ENCODE data around the gene MAML1. TPM values are rescaled to one million over a fixed set of nuclear protein-coding genes. Genes with fewer than 3 reads are reported as not detected.

Gene MAML1
- polyA plus RNA-seq, 1 donor from 2014 or later = 6.8 TPM

GRCh38 chr5:179780362-179780761 is 47.7 kb downstream of the MAML1 start:
- Histone ChIP-seq H3K9me3 (ENCODE audit: low read length) (no peaks in the 10 kb centered on the region), H3K9ac (ENCODE audit: low read length) (no peak overlapping the region), H3K27ac (ENCODE audit: low read length) (no peak overlapping the region), H3F3A (ENCODE audit: insufficient read depth, low read length, poor library complexity, severe bottlenecking) (no peaks in the 10 kb centered on the region), H3K4me3 (ENCODE audit: low read length) (no peak overlapping the region), H4K20me1 (ENCODE audit: insufficient read depth) (no peaks in the 10 kb centered on the region), H3K36me3 (ENCODE audit: insufficient read depth, low read length) (no peaks in the 10 kb centered on the region), H3K27me3 (ENCODE audit: insufficient read depth, low read depth, low read length) (no peaks in the 10 kb centered on the region), H3K9me2 (ENCODE audit: insufficient read depth, low read length) (no peaks in the 10 kb centered on the region), H3K79me2 (replicated peaks; ENCODE audit: insufficient read depth, low read length) (no peaks in the 10 kb centered on the region), H3K4me2 (ENCODE audit: low read length) (no peak overlapping the region), H2AFZ (ENCODE audit: low read depth, low read length) (no peak overlapping the region)
- TF ChIP-seq, protein P1, sequence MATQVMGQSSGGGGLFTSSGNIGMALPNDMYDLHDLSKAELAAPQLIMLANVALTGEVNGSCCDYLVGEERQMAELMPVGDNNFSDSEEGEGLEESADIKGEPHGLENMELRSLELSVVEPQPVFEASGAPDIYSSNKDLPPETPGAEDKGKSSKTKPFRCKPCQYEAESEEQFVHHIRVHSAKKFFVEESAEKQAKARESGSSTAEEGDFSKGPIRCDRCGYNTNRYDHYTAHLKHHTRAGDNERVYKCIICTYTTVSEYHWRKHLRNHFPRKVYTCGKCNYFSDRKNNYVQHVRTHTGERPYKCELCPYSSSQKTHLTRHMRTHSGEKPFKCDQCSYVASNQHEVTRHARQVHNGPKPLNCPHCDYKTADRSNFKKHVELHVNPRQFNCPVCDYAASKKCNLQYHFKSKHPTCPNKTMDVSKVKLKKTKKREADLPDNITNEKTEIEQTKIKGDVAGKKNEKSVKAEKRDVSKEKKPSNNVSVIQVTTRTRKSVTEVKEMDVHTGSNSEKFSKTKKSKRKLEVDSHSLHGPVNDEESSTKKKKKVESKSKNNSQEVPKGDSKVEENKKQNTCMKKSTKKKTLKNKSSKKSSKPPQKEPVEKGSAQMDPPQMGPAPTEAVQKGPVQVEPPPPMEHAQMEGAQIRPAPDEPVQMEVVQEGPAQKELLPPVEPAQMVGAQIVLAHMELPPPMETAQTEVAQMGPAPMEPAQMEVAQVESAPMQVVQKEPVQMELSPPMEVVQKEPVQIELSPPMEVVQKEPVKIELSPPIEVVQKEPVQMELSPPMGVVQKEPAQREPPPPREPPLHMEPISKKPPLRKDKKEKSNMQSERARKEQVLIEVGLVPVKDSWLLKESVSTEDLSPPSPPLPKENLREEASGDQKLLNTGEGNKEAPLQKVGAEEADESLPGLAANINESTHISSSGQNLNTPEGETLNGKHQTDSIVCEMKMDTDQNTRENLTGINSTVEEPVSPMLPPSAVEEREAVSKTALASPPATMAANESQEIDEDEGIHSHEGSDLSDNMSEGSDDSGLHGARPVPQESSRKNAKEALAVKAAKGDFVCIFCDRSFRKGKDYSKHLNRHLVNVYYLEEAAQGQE (IDR thresholded peaks at IDR 0.05; ENCODE audit: borderline replicate concordance) = no peak
- TF ChIP-seq RAD21 (conservative IDR thresholded peaks at IDR 0.05) (no peak), POLR2AphosphoS5 (IDR thresholded peaks at IDR 0.05) (no peak), EP300 (conservative IDR thresholded peaks at IDR 0.05; ENCODE audit: poor library complexity, severe bottlenecking) (no peak)

- H3K9ac ChIP-seq (ENCODE audit: low read length) = no peak overlapping the region
- no peaks in the 10 kb centered on the region for H3K9me2 ChIP-seq (ENCODE audit: insufficient read depth, low read length)
- H3K4me2 ChIP-seq (ENCODE audit: low read length) = no peak overlapping the region
- H3K27me3 ChIP-seq (ENCODE audit: insufficient read depth, low read depth, low read length) = no peaks in the 10 kb centered on the region
- H4K20me1 ChIP-seq (ENCODE audit: insufficient read depth) = no peaks in the 10 kb centered on the region
- H2AFZ ChIP-seq (ENCODE audit: low read depth, low read length) = no peak overlapping the region
- no peaks in the 10 kb centered on the region for H3K79me2 ChIP-seq (replicated peaks; ENCODE audit: insufficient read depth, low read length)
- TF ChIP-seq RAD21 (conservative IDR thresholded peaks at IDR 0.05) (no peak), SMC3 (conservative IDR thresholded peaks at IDR 0.05; ENCODE audit: poor library complexity) (no peak), POLR2AphosphoS5 (IDR thresholded peaks at IDR 0.05) (no peak), EZH2 (IDR thresholded peaks at IDR 0.05; ENCODE audit: borderline replicate concordance, insufficient read depth, low read length, poor library complexity, severe bottlenecking) (no peak), EP300 (conservative IDR thresholded peaks at IDR 0.05; ENCODE audit: poor library complexity, severe bottlenecking) (no peak), MXI1 (conservative IDR thresholded peaks at IDR 0.05; ENCODE audit: poor library complexity, severe bottlenecking) (no peak), TAF1 (IDR thresholded peaks at IDR 0.05; ENCODE audit: low read depth) (no peak)
- TF ChIP-seq, protein P1 (IDR thresholded peaks at IDR 0.05; ENCODE audit: borderline replicate concordance) = no peak
- TF ChIP-seq, protein P2, sequence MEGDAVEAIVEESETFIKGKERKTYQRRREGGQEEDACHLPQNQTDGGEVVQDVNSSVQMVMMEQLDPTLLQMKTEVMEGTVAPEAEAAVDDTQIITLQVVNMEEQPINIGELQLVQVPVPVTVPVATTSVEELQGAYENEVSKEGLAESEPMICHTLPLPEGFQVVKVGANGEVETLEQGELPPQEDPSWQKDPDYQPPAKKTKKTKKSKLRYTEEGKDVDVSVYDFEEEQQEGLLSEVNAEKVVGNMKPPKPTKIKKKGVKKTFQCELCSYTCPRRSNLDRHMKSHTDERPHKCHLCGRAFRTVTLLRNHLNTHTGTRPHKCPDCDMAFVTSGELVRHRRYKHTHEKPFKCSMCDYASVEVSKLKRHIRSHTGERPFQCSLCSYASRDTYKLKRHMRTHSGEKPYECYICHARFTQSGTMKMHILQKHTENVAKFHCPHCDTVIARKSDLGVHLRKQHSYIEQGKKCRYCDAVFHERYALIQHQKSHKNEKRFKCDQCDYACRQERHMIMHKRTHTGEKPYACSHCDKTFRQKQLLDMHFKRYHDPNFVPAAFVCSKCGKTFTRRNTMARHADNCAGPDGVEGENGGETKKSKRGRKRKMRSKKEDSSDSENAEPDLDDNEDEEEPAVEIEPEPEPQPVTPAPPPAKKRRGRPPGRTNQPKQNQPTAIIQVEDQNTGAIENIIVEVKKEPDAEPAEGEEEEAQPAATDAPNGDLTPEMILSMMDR (IDR thresholded peaks at IDR 0.05; ENCODE audit: poor library complexity, severe bottlenecking) = no peak
- H3K9me3 ChIP-seq (ENCODE audit: low read length) = no peaks in the 10 kb centered on the region
- no peaks in the 10 kb centered on the region for H3K36me3 ChIP-seq (ENCODE audit: insufficient read depth, low read length)
- H3K4me3 ChIP-seq (ENCODE audit: low read length) = no peak overlapping the region
- no peak overlapping the region for H3K27ac ChIP-seq (ENCODE audit: low read length)
- no peaks in the 10 kb centered on the region for H3F3A ChIP-seq (ENCODE audit: insufficient read depth, low read length, poor library complexity, severe bottlenecking)
Observed at GRCh38 chr5:179781846-179782245, 49.2 kb downstream of the MAML1 start.

Data from neural cell (in vitro differentiated cells).